MM.1S (cell line): Measurements from ENCODE around the gene TCEAL8.
"Not testable (repeated sequence)": the region's sequence is repeated elsewhere in the genome, so short reads cannot be mapped to it uniquely, and the experiment has no call there.

Experiments
- DNase-seq: peaks from one replicate; pipeline ENCODE4 v3.0.0-alpha.2; 2015
- H2AFZ ChIP-seq: fragments of 300-600 bp; sonication (generic); 2 replicates; pipeline ENCODE4 v1.6.0; 2016; ENCODE audit warnings: antibody characterized with exemption, low read length
- H3F3A ChIP-seq: fragments of 300-600 bp; sonication (generic); 2 replicates; pipeline ENCODE4 v1.6.1; 2016; ENCODE audit warnings: mild to moderate bottlenecking, antibody characterized with exemption, low read length, moderate library complexity, mixed read lengths; ENCODE audit not compliant: insufficient read depth
- H3K27ac ChIP-seq: fragments of 300-600 bp; sonication (generic); 2 replicates; pipeline ENCODE4 v1.5.1; 2016; ENCODE audit warnings: mild to moderate bottlenecking, low read length
- H3K27me3 ChIP-seq: fragments of 300-600 bp; sonication (generic); replicated peaks from 2 replicates; pipeline ENCODE4 v1.6.0; 2016; ENCODE audit warnings: low read length; ENCODE audit not compliant: insufficient read depth
- H3K36me3 ChIP-seq: fragments of 300-600 bp; sonication (generic); replicated peaks from 2 replicates; pipeline ENCODE4 v1.6.1; 2016; ENCODE audit warnings: mild to moderate bottlenecking, low read length, mixed read lengths; ENCODE audit not compliant: insufficient read depth
- H3K4me1 ChIP-seq: fragments of 300-600 bp; sonication (generic); 2 replicates; pipeline ENCODE4 v1.6.1; 2016; ENCODE audit warnings: low read length, mixed read lengths
- H3K4me2 ChIP-seq: fragments of 300-600 bp; sonication (generic); 2 replicates; pipeline ENCODE4 v1.6.0; 2016; ENCODE audit warnings: low read depth, low read length
- H3K4me3 ChIP-seq: fragments of 300-600 bp; sonication (generic); 2 replicates; pipeline ENCODE4 v1.5.1; 2016; ENCODE audit warnings: low read length, mixed read lengths
- H3K79me2 ChIP-seq: fragments of 300-600 bp; sonication (generic); 2 replicates; pipeline ENCODE4 v1.6.1; 2016; ENCODE audit warnings: mixed run types, low read length, mixed read lengths
- H3K9ac ChIP-seq: fragments of 300-600 bp; sonication (generic); 2 replicates; pipeline ENCODE4 v1.6.1; 2016; ENCODE audit warnings: low read length, mixed read lengths
- H3K9me2 ChIP-seq: fragments of 300-600 bp; sonication (generic); replicated peaks from 2 replicates; pipeline ENCODE4 v1.6.1; 2016; ENCODE audit warnings: mild to moderate bottlenecking, low read length, mixed read lengths; ENCODE audit not compliant: insufficient read depth
- H3K9me3 ChIP-seq: fragments of 300-600 bp; sonication (generic); replicated peaks from 2 replicates; pipeline ENCODE4 v1.6.1; 2016; ENCODE audit warnings: mild to moderate bottlenecking, low read length, mixed read lengths; ENCODE audit not compliant: insufficient read depth
- H4K20me1 ChIP-seq: fragments of 300-600 bp; sonication (generic); 2 replicates; pipeline ENCODE4 v1.6.1; 2016; ENCODE audit warnings: mild to moderate bottlenecking, low read length, moderate library complexity, mixed read lengths; ENCODE audit not compliant: insufficient read depth
- EZH2 ChIP-seq: fragments of 300-600 bp; sonication (generic); optimal IDR thresholded peaks from 2 replicates; pipeline ENCODE3; 2017; ENCODE audit warnings: low read depth, mild to moderate bottlenecking, antibody characterized with exemption, low read length, mixed read lengths
- EZH2phosphoT487 ChIP-seq: fragments of 300-600 bp; sonication (generic); IDR thresholded peaks from 2 replicates; pipeline ENCODE4 v1.6.1; 2018; ENCODE audit warnings: antibody characterized with exemption, low read length
- TF ChIP-seq, protein P1 (sequence below): fragments of 300-600 bp; sonication (generic); IDR thresholded peaks from 2 replicates; pipeline ENCODE4 v1.5.1; 2016; ENCODE audit warnings: antibody characterized with exemption, low read length, mixed read lengths

TCEAL8 gene

DNA sequence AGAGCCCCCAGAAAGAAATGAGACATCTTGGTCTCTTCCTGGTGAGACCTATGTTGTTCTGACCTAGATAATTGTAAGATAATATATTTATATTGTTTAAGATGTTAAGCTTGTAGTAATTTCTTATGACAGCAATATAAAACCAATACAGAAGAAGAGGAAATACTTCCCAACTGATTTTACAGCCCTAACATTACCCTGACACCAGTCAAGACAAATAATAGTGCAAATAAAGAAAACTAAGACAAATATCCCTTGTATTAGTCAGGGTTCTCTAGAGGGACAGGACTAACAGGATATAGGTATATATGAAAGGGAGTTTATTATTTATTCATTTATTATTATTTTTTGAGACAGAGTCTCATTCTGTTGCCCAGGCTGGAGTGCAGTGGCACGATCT, 18.7 kb downstream of the TCEAL8 start:
- no peak overlapping the region for H3K4me3 ChIP-seq
- no peaks in the 10 kb centered on the region for H3K4me1 ChIP-seq
- no peak overlapping the region for H3K27ac ChIP-seq
- H3K9me2 ChIP-seq: no peaks in the 10 kb centered on the region
- H4K20me1 ChIP-seq: no peaks in the 10 kb centered on the region
- TF ChIP-seq EZH2phosphoT487 (no peak), EZH2 (no peak)
- TF ChIP-seq, protein P1, sequence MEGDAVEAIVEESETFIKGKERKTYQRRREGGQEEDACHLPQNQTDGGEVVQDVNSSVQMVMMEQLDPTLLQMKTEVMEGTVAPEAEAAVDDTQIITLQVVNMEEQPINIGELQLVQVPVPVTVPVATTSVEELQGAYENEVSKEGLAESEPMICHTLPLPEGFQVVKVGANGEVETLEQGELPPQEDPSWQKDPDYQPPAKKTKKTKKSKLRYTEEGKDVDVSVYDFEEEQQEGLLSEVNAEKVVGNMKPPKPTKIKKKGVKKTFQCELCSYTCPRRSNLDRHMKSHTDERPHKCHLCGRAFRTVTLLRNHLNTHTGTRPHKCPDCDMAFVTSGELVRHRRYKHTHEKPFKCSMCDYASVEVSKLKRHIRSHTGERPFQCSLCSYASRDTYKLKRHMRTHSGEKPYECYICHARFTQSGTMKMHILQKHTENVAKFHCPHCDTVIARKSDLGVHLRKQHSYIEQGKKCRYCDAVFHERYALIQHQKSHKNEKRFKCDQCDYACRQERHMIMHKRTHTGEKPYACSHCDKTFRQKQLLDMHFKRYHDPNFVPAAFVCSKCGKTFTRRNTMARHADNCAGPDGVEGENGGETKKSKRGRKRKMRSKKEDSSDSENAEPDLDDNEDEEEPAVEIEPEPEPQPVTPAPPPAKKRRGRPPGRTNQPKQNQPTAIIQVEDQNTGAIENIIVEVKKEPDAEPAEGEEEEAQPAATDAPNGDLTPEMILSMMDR: no peak
- no peaks in the 10 kb centered on the region for H3K27me3 ChIP-seq
- H3K4me2 ChIP-seq: no peak overlapping the region
- no peak for DNase-seq
- no peak overlapping the region for H2AFZ ChIP-seq
- no peaks in the 10 kb centered on the region for H3K9me3 ChIP-seq
- H3F3A ChIP-seq: no peaks in the 10 kb centered on the region
- no peaks in the 10 kb centered on the region for H3K36me3 ChIP-seq
- no peaks in the 10 kb centered on the region for H3K79me2 ChIP-seq
- no peak overlapping the region for H3K9ac ChIP-seq

DNA sequence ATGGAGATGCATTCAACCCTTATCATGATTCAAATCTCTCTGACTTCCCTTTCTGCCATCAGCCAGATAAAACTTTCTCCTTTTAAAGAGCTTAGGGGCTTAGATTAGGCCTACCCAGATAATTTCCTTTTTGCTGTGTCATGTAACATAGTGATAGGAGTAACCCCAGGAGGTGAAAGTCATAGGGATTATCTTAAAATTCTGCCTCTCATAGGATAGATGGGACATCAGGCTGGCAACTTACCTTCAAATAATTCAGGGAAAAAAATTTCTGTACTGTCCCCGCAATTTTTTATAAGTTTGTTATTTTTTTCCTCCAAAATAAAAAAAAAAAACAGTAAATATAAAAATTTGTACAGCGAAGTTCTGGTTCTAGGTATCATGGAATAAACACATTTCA, 19.3 kb downstream of the TCEAL8 start:
- not testable (repeated sequence) for H4K20me1 ChIP-seq, H3K79me2 ChIP-seq, H3K4me1 ChIP-seq, H3K9ac ChIP-seq, H3K4me3 ChIP-seq, H2AFZ ChIP-seq, H3K9me2 ChIP-seq, DNase-seq, H3K36me3 ChIP-seq, H3K27me3 ChIP-seq, H3K9me3 ChIP-seq, H3K27ac ChIP-seq, H3K4me2 ChIP-seq, H3F3A ChIP-seq

DNA sequence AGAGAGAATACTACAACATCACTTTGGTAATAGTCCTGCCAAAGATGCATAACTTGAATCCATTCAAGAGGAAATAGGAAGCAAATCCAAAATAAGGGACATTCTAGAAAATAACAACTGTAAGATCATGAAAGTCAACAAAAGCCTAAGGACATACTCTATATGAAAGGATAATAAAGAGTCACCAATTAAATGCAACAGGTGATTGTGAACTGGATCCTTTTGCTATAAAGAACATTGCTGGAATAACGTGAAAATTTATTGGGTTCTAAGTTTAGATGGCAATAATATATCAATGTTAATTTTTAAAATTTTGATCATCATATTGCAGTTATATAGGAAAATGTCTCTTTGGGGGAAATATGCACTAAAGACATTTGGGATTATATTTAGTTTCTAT, 20.1 kb downstream of the TCEAL8 start:
- Histone ChIP-seq H3F3A (no peaks in the 10 kb centered on the region), H3K4me3 (no peak overlapping the region), H3K79me2 (no peaks in the 10 kb centered on the region), H3K9me3 (no peaks in the 10 kb centered on the region), H3K27ac (no peak overlapping the region), H3K9ac (no peak overlapping the region), H3K27me3 (no peaks in the 10 kb centered on the region), H3K36me3 (no peaks in the 10 kb centered on the region), H2AFZ (no peak overlapping the region), H3K4me1 (no peaks in the 10 kb centered on the region), H3K4me2 (no peak overlapping the region), H3K9me2 (no peaks in the 10 kb centered on the region), H4K20me1 (no peaks in the 10 kb centered on the region)
- DNase-seq: no peak
- TF ChIP-seq EZH2 (no peak), EZH2phosphoT487 (no peak)
- TF ChIP-seq, protein P1: no peak

DNA sequence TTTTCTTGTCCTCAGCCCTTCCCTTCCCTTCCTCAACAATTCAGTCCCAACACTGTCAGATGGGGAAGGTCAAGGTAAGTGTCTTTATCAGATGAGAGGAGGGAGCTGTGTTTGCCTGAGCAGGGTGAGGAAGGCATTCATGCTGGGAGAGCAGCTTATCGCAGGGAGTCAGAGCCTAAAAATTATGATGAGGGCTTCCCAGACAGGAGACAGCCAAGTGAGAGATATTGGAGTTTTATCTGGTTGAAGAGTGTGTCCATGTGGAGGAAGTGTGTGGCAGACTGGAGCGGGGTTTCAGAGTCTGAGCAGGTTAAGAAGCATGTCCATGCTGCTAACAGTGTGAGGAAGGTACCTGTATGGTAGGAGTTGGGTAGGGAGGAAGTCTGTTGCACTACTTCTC, 21.7 kb downstream of the TCEAL8 start:
- Histone ChIP-seq H3K27me3 (no peaks in the 10 kb centered on the region), H3K9me3 (no peaks in the 10 kb centered on the region), H3F3A (no peaks in the 10 kb centered on the region), H3K4me3 (no peak overlapping the region), H3K9me2 (no peaks in the 10 kb centered on the region), H2AFZ (no peak overlapping the region), H4K20me1 (no peaks in the 10 kb centered on the region), H3K4me1 (no peaks in the 10 kb centered on the region), H3K36me3 (no peaks in the 10 kb centered on the region), H3K27ac (no peak overlapping the region), H3K9ac (no peak overlapping the region), H3K79me2 (no peaks in the 10 kb centered on the region), H3K4me2 (no peak overlapping the region)
- TF ChIP-seq EZH2 (no peak), EZH2phosphoT487 (no peak)
- TF ChIP-seq, protein P1: no peak
- no peak for DNase-seq

DNA sequence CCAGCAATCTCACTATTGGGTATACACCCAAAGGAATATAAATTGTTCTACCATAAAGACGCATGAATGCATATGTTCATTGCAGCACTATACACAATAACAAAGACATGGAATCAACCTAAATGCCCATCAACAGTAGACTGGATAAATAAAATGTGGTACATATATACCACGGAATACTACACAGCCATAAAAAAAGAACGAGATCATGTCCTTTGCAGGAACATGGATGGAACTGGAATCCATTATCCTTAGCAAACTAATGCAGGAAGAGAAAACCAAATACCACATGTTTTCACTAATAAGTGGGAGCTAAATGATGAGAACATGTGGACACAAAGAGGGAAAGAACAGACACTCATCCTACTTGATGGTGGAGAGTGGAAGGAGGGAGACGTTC, 29.0 kb downstream of the TCEAL8 start:
- not testable (repeated sequence) for H2AFZ ChIP-seq, H3K79me2 ChIP-seq, H3K27me3 ChIP-seq, H4K20me1 ChIP-seq, H3K9ac ChIP-seq, H3K9me2 ChIP-seq, H3K4me3 ChIP-seq, H3K9me3 ChIP-seq, H3K4me1 ChIP-seq, DNase-seq, H3K4me2 ChIP-seq, H3K27ac ChIP-seq, H3K36me3 ChIP-seq, H3F3A ChIP-seq
